NT2/D1 (cell line): ENCODE measurements around the gene SPINDOC.
"Not testable (repeated sequence)": the region's sequence is repeated elsewhere in the genome, so short reads cannot be mapped to it uniquely, and the experiment has no call there.

Experiments
- DNase-seq: peaks from one replicate; pipeline ENCODE4 v3.0.0-alpha.2; 2011; ENCODE audit warnings: low read depth, low spot score
- H3K27me3 ChIP-seq: 2 replicates; pipeline ENCODE4 v1.6.0; 2011; ENCODE audit warnings: mild to moderate bottlenecking; ENCODE audit not compliant: insufficient read length, insufficient read depth
- H3K36me3 ChIP-seq: 2 replicates; pipeline ENCODE4 v1.6.1; 2011; ENCODE audit warnings: mild to moderate bottlenecking, low read length, mixed read lengths; ENCODE audit not compliant: insufficient read depth, insufficient read length
- H3K4me1 ChIP-seq: 2 replicates; pipeline ENCODE4 v1.5.1; 2011; ENCODE audit not compliant: insufficient read depth, insufficient read length
- H3K4me3 ChIP-seq: 2 replicates; pipeline ENCODE4 v1.5.1; 2011; ENCODE audit warnings: low read depth; ENCODE audit not compliant: insufficient read length
- H3K9ac ChIP-seq: 2 replicates; pipeline ENCODE4 v1.6.0; 2011; ENCODE audit warnings: low read depth; ENCODE audit not compliant: insufficient read length
- H3K9me3 ChIP-seq: 2 replicates; pipeline ENCODE4 v1.5.1; 2011; ENCODE audit warnings: mild to moderate bottlenecking, low read length; ENCODE audit not compliant: insufficient read depth
- SUZ12 ChIP-seq: IDR thresholded peaks from 2 replicates; pipeline ENCODE4 v1.6.1; 2011; ENCODE audit not compliant: insufficient read length, insufficient read depth; ENCODE audit errors: extremely low read depth
- YY1 ChIP-seq: IDR thresholded peaks from 2 replicates; pipeline ENCODE4 v1.6.1; 2011; ENCODE audit not compliant: insufficient read length, insufficient read depth
- ZNF274 ChIP-seq: IDR thresholded peaks from 2 replicates; pipeline ENCODE4 v1.6.1; 2011; ENCODE audit warnings: mild to moderate bottlenecking, low read depth, low read length

SPINDOC gene

DNA sequence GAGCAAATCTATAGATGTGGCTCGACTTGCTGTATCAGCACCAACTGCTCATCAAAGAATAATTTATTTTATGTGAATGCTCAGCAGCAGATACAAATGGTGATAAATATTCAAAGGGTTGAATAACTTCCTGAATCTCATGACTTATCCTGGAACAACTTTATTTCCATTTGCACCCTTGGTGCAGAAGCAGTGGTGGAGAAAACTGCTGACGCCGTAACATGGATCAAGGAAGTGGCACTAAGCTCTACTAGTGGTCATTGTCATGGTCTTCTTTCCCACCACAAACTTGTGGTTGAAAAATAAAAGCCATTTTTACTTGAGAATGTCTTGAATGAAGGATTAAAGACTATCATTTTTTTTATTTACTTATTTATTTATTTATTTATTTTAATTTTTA, 40.2 kb downstream of the SPINDOC start:
- no peaks in the 10 kb centered on the region for H3K4me1 ChIP-seq
- no peaks in the 10 kb centered on the region for H3K27me3 ChIP-seq
- peaks cover 23% of the 10 kb centered on the region for H3K36me3 ChIP-seq
- TF ChIP-seq YY1 (no peak), ZNF274 (no peak), SUZ12 (no peak)
- H3K9ac ChIP-seq, result no peak overlapping the region
- H3K9me3 ChIP-seq, result no peaks in the 10 kb centered on the region
- DNase-seq, result no peak
- no peak overlapping the region for H3K4me3 ChIP-seq

DNA sequence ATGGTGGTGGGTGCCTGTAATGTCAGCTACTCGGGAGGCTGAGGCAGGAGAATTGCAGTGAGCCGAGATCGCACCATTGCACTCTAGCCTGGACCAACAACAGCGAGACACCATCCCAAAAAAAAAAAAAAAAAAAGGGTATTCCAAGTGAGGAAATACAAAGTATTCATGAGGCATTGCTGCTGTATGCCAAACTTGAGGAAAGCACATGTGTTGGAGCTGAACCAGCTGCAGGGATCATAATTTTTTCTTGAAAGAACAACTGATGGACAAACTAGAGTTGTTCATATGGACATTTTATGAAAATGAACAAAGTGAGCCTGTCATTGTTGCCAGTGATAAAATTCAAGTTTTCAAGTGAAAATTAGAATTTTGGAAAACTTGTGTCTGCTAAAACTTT, 41.4 kb downstream of the SPINDOC start:
- Histone ChIP-seq H3K4me3 (no peak overlapping the region), H3K27me3 (no peaks in the 10 kb centered on the region), H3K9me3 (no peaks in the 10 kb centered on the region), H3K4me1 (no peaks in the 10 kb centered on the region), H3K36me3 (peaks cover 17% of the 10 kb centered on the region), H3K9ac (no peak overlapping the region)
- no peak for DNase-seq
- TF ChIP-seq ZNF274 (no peak), SUZ12 (no peak), YY1 (no peak)

DNA sequence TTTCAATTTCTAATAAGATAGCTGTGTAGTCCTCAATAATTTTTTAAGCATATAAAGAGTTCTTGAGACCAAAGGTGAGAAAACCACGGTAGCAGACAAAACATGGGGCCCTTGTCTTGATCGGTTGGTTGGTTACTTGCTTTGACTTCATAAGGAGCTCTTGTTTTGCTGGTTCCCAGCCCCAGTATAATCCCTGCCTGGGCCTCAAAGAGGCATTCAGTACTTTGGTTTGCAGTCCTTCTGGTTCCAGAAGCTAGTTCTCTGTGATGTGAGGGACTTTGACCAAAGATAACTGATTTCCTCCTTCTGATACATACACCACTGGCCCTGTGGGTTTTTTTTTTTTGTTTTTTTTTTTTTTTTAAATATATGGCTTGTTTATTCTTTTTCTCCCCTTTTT, 42.7 kb downstream of the SPINDOC start:
- DNase-seq, result no peak
- no peak overlapping the region for H3K4me3 ChIP-seq
- H3K9ac ChIP-seq, result no peak overlapping the region
- TF ChIP-seq YY1 (no peak), SUZ12 (no peak), ZNF274 (no peak)
- H3K27me3 ChIP-seq, result no peaks in the 10 kb centered on the region
- H3K4me1 ChIP-seq, result no peaks in the 10 kb centered on the region
- H3K9me3 ChIP-seq, result no peaks in the 10 kb centered on the region
- peaks cover 9% of the 10 kb centered on the region for H3K36me3 ChIP-seq

DNA sequence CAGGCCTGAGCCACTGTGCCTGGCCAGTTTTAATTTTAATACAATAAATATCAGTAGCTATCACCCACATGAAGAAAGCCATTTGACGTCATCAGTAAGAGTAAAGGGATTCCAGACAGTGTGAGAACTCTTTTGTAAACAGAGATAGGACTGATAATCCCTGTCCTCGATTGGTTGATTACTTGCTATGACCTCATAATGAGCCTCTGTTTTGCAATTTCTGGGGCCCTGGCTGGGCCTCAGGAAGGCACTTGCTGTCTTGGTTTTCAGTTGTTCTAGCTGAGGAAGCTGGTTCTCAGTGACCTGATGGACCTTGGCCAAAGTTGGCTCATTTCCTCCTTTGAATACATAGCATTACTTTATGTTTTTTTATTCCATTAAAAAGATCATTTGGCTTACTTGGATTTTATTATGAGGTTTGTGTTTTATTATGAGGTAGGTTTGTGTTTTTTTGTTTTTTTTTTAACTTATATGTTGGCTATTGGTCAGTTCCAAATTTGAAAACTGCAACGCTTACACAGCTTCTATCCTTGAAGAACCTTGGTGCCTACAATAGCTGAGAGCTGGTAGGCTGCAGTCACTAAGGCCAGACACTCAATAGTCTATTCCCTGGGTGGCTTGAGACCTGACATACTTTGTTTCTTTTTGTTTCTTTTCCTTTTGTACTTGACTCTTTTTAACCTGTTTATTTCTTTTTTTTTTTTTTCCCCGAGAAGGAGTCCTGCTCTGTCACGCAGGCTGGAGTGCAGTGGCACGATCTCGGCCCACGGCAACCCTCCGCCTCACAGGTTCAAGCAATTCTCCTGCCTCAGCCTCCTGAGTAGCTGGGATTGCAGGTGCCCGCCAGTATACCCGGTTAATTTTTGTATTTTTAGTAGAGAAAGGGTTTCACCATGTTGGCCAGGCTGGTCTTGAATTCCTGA, 45.6 kb downstream of the SPINDOC start:
- no peak for TF ChIP-seq YY1
- TF ChIP-seq SUZ12, result no peak
- TF ChIP-seq ZNF274, result no peak
- DNase-seq, result no peak
- H3K27me3 ChIP-seq, result no peaks in the 10 kb centered on the region
- H3K9me3 ChIP-seq, result no peaks in the 10 kb centered on the region
- no peak overlapping the region for H3K9ac ChIP-seq
- peaks cover 17% of the 10 kb centered on the region for H3K36me3 ChIP-seq
- H3K4me1 ChIP-seq, result peaks cover 2% of the 10 kb centered on the region
- no peak overlapping the region for H3K4me3 ChIP-seq

DNA sequence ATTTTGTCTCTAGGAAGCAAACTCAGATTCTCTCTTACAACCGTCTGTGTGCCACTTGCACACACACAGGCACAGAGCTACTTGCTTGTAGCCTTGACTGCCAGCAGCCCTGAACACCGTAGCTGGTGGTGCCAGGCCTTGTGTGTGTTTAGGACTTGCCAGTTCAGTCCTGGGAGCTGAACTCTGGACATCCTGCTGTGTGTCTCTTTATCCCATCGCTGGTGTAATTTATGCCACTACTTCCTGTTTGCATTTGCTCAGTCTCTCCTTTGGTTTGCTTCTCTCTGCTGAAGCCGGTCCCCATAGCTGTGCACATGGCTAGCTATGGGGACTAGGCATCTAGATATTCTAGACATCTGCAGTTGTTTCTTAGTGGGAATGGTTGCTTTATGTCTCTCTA, 49.7 kb downstream of the SPINDOC start:
- Histone ChIP-seq H3K9me3 (no peaks in the 10 kb centered on the region), H3K9ac (no peak overlapping the region), H3K36me3 (peaks cover 11% of the 10 kb centered on the region), H3K4me1 (peaks cover 4% of the 10 kb centered on the region), H3K4me3 (no peak overlapping the region), H3K27me3 (no peaks in the 10 kb centered on the region)
- DNase-seq, result no peak
- TF ChIP-seq ZNF274, result no peak
- no peak for TF ChIP-seq SUZ12
- TF ChIP-seq YY1, result no peak

DNA sequence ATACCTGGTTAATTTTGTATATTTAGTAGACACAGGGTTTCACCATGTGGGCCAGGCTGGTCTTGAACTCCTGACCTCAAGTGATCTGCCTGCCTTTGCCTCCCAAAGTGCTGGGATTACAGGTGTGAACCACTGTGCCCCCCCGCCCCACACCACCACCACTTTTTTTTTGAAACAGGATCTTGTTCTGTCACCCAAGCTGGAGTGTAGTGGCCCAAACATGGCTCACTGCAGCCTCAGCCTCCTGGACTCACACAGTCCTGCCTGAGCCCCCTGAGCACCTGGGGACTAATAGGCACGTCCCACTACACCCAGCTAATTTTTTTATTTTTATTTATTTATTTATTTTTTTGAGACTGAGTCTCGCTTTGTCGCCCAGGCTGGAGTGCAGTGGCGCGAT, 50.4 kb downstream of the SPINDOC start:
- H3K4me3 ChIP-seq, H3K9me3 ChIP-seq, H3K4me1 ChIP-seq, H3K27me3 ChIP-seq, DNase-seq, H3K9ac ChIP-seq: not testable (repeated sequence)
- H3K36me3 ChIP-seq, result peaks cover 15% of the 10 kb centered on the region

DNA sequence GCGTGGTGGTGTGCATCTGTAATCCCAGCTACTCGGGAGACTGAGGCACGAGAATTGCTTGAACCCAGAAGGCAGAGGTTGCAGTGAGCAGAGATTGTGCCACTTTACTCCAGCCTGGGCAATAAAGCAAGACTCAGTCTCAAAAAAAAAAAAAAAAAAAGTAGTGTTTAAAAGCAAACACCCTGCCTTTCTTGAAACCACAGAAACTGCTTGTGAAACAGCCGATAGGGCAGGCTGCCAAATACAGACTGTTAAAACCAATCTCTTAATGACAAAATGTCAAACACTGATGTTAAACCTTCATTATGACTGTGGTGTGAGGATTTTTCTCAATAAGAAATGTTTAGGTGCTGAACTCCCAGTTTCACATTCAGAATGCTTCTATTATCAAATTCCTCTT, 53.0 kb downstream of the SPINDOC start:
- Histone ChIP-seq H3K36me3 (peaks cover 21% of the 10 kb centered on the region), H3K9ac (no peak overlapping the region), H3K27me3 (no peaks in the 10 kb centered on the region), H3K9me3 (no peaks in the 10 kb centered on the region), H3K4me3 (no peak overlapping the region), H3K4me1 (peaks cover 8% of the 10 kb centered on the region)
- TF ChIP-seq YY1 (no peak), SUZ12 (no peak), ZNF274 (no peak)
- no peak for DNase-seq
